Panc1 (cell line): ENCODE data around the gene FIBP.

ENCODE experiments used
- POLR2AphosphoS5 ChIP-seq: IDR thresholded peaks from 2 replicates; pipeline ENCODE4 v1.6.1; 2012; ENCODE audit warnings: mild to moderate bottlenecking, low read depth, low read length, moderate library complexity
- TCF7L2 ChIP-seq: IDR thresholded peaks from 2 replicates; pipeline ENCODE4 v1.6.1; 2011; ENCODE audit warnings: mild to moderate bottlenecking, low read depth, low read length, inconsistent platforms
- TF ChIP-seq, protein P1 (sequence below): fragments of 450-650 bp; IDR thresholded peaks from 2 replicates; pipeline ENCODE4 v1.5.1; 2017; ENCODE audit warnings: mild to moderate bottlenecking
- TF ChIP-seq, protein P2 (sequence below), 2 experiments: IDR thresholded peaks; 2 replicates each; pipeline ENCODE4 v1.6.1; 2011 to 2012; ENCODE audit warnings: low read depth in 2 of 2, control low read depth in 1 of 2, low read length in 1 of 2, mild to moderate bottlenecking in 1 of 2, moderate library complexity in 1 of 2; ENCODE audit not compliant: insufficient read depth in 1 of 2

DNA sequence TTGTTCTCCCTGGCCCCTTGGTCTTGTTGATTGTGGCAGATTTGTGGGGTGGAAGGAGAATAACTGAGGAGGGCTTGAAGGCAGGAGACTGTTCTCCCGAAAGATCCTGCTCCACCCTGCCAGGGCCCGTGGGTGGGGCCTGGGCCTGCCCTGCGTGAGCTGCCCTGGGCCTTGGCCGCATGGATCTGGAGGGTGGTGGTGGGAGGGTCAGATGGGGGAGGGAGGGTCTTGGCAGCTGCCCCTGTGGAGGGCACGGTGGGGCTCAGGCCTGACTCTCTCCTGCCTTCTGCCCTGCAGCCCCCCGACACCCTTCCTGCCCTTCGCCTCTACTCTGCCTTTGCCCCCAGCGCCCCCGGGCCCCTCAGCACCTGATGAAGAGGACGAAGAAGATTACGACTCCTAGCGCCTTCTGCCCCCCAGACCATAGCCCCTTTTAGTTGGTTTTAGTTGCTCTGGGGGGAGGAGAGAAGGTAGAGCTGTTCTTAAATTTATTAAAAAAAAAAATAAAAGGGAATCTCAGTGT, 32.8 kb upstream of the FIBP start:
- TF ChIP-seq, protein P1, sequence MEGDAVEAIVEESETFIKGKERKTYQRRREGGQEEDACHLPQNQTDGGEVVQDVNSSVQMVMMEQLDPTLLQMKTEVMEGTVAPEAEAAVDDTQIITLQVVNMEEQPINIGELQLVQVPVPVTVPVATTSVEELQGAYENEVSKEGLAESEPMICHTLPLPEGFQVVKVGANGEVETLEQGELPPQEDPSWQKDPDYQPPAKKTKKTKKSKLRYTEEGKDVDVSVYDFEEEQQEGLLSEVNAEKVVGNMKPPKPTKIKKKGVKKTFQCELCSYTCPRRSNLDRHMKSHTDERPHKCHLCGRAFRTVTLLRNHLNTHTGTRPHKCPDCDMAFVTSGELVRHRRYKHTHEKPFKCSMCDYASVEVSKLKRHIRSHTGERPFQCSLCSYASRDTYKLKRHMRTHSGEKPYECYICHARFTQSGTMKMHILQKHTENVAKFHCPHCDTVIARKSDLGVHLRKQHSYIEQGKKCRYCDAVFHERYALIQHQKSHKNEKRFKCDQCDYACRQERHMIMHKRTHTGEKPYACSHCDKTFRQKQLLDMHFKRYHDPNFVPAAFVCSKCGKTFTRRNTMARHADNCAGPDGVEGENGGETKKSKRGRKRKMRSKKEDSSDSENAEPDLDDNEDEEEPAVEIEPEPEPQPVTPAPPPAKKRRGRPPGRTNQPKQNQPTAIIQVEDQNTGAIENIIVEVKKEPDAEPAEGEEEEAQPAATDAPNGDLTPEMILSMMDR, result no peak
- TF ChIP-seq POLR2AphosphoS5 (no peak), TCF7L2 (no peak)
- TF ChIP-seq, protein P2, sequence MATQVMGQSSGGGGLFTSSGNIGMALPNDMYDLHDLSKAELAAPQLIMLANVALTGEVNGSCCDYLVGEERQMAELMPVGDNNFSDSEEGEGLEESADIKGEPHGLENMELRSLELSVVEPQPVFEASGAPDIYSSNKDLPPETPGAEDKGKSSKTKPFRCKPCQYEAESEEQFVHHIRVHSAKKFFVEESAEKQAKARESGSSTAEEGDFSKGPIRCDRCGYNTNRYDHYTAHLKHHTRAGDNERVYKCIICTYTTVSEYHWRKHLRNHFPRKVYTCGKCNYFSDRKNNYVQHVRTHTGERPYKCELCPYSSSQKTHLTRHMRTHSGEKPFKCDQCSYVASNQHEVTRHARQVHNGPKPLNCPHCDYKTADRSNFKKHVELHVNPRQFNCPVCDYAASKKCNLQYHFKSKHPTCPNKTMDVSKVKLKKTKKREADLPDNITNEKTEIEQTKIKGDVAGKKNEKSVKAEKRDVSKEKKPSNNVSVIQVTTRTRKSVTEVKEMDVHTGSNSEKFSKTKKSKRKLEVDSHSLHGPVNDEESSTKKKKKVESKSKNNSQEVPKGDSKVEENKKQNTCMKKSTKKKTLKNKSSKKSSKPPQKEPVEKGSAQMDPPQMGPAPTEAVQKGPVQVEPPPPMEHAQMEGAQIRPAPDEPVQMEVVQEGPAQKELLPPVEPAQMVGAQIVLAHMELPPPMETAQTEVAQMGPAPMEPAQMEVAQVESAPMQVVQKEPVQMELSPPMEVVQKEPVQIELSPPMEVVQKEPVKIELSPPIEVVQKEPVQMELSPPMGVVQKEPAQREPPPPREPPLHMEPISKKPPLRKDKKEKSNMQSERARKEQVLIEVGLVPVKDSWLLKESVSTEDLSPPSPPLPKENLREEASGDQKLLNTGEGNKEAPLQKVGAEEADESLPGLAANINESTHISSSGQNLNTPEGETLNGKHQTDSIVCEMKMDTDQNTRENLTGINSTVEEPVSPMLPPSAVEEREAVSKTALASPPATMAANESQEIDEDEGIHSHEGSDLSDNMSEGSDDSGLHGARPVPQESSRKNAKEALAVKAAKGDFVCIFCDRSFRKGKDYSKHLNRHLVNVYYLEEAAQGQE (IDR thresholded peaks at IDR 0.05; ENCODE audit: insufficient read depth in 1 of 2, low read depth in 2 of 2, low read length in 1 of 2), result no peak
